Activated naive CD4-positive, alpha-beta T cell (primary cell): ENCODE results near the gene RNF175.

Source experiments
- DNase-seq, 4 experiments: peaks; one replicate each; lab custom pipeline; 2025; lab: John Stamatoyannopoulos, UW

Gene RNF175

GRCh38 chr4:153759407-153760316 is at the start of gene RNF175:
Gene RNF175 (minus strand): TSS chr4:153760024. CDS start chr4:153759862, 162 bp downstream.
- peak in 2 of 4 experiments; percentile 15 to 23 for DNase-seq

GRCh38 chr4:153809307-153809706 is 49.5 kb upstream of the RNF175 start:
- DNase-seq: peak in 1 of 4 experiments; percentile 2

GRCh38 chr4:153808175-153808574 is 48.4 kb upstream of the RNF175 start:
- no peak for DNase-seq

DNA sequence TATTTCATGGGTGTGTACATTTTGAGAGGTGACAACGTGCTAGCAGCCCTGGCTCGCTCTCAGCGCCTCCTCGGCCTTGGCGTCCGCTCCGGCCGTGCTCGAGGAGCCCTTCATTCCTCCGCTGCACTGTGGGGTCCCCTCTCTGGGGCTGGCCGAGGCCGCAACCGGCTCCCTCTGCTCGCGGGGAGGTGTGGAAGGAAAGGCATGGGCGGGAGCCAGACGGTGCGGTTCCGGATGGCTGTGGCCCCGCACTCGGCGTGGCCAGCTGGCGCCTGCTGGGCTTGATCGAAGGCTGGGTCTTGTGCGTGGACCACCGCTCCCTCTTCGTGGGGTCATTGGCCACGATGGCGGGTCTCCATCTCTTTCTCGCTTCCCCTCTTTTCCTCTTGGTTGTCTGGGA is 46.2 kb upstream of the RNF175 start:
- no peak for DNase-seq

DNA sequence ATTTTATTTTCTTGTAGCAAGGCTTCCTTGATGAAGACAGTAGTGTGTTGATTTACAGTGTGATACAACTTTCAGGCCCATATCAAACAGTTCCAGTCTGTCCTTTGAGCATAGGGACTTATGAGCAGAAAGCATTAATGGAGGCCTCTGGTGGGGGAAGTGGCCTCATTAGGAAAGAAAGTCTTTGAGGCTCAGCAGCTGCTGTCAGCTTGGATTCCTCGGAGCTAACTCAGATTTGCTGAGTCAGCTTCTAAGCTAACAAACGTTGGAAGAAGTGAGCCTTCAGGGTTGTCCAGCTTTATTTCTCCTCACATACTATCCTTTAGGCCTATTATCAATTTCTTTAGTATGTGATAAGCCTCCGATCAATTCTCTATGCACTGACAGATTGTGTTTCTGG is 44.9 kb upstream of the RNF175 start:
- DNase-seq: no peak

GRCh38 chr4:153799694-153800074 is 39.9 kb upstream of the RNF175 start:
- no peak for DNase-seq

GRCh38 chr4:153798901-153799693 is 39.3 kb upstream of the RNF175 start:
- no peak for DNase-seq

- DNase-seq: no peak
Measured at GRCh38 chr4:153798420-153798819, 38.6 kb upstream of the RNF175 start.

- DNase-seq: no peak
Measured at GRCh38 chr4:153794006-153794405, 34.2 kb upstream of the RNF175 start.

DNA sequence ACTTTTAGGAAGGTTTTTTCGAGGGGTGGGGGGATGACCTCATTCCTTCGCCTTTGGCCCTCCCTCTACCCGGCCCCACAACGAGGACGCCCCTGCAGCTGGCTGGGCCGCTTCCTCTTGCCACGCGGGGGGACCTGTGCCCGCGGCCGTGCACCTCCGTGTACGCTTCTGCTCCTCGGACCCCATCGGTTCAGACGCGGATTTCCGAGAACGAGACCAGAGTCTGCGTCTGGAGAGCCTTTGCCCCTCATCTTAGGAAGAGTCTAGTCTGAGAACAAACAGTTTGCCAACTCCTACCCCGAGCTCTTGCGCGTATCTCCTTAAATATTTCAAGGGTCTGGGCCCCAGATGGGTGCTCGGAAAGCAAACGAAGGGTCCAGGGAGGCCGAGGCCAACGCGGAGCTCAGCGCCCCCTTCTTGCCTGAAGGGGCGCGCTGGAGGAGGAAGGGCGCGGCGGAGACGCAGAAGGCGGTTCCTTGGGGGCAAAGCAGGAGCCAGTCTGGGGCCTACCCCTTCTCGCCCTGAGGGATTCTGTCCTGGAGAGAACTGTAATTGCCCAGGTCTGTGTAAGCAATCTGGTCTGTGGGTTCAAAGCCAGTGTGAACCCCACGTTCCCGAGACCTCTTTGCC is 32.9 kb upstream of the RNF175 start:
- no peak for DNase-seq

- peak in 1 of 4 experiments; percentile 3 for DNase-seq
Measured at GRCh38 chr4:153791746-153792617, 32.2 kb upstream of the RNF175 start.

DNA sequence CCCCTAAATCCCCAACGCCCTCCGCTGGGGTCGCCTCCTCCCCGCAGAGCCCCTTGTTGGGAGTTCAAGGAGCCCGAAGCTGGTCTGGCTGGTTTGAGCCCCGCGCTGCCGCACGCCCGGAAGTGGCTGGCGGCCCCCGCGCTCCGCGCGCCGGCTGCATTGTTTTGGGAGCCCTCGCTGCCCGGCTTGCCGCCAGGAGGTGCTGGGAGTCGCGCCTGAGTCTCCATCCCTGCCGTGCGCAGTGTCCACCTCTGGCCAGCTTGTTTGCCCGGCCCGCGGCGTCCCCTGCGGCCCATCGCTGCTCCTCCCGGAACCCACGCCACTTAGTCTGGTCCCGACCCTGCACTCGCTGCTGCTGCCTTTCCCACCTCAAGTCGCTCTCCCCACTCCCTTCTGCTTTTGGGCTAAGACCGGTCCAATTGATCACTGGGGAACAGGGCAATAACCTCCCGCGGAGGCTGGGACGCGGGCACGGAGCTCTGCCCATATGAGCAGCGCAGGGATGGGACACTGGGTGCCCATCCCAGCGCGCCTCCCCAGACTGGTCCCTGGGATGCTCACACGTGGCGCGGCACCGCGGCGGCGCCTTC is 31.2 kb upstream of the RNF175 start:
- peak in 1 of 4 experiments; percentile 10 for DNase-seq

DNA sequence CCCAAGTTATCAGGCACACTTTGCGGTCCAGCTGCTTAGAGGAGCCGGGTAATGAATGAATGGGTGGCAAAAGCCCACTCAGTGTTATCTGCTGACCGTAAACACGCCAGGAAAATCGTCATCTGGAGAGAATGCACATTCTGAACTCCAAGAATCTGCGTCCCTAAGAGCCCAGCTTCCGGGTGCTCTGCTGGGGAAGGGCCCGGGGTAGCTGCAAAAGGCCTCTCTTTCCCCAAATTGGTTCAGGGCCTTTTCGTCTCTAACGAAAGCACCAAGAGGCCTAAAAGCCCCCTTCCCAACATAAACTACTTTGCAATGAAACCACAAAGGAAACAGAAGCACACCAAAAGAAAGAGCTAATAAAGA is 30.7 kb upstream of the RNF175 start:
- no peak for DNase-seq

GRCh38 chr4:153789741-153790499 is 30.1 kb upstream of the RNF175 start:
- no peak for DNase-seq

- DNase-seq: no peak
Measured at GRCh38 chr4:153788413-153789276, 28.8 kb upstream of the RNF175 start, which contains the start of gene SFRP2. Gene SFRP2 (minus strand): TSS chr4:153789083. CDS start chr4:153788835, 248 bp downstream.

GRCh38 chr4:153788051-153788412 is 28.2 kb upstream of the RNF175 start:
- DNase-seq: no peak

DNA sequence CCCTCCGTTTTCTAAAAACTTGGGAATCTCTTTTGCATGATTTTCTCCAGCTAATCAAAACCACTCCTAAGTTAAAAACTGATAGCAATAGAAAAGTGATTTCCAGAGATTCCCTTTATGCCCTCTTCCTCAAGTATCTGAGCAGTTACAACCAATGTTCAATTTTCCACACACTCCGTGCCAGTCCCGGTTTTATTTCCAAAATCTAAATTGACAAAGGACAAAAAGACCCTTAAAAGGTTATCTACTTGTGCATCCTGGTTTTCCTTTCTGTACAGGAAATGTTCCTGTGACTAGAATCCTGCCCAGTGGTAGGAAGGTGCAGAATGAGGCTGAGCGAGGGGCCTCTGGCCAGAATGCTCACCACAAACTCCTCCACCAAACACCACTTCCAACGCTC is 27.8 kb upstream of the RNF175 start:
- no peak for DNase-seq

DNA sequence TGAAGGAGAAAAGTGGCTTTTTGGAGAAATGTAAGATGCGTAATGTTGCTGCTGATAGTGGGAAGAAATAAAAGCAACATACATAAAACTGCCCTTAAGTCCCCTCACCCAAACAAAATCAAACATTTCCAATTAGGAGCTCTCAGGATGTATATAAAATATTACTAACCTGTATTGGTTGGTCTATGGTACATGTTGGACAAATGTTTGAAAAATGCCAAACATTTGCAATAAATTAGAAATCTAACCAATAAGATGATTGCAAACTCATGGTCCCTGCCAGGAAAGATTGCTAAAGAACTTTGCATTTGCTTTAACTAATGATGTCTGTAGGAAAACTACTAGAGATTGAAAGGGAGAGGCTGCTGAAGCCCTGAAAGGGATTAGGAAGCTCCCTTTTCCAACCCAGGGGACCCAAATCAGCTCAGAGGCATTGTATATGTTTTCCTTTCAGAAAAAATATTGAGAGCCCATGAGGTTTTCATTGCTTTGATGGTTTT is 27.3 kb upstream of the RNF175 start:
- DNase-seq: no peak
